22Rv1 (cell line): ENCODE data around the gene PLPPR5.

Source experiments
- H3K27ac ChIP-seq: fragments of 450-650 bp; 2 replicates; pipeline ENCODE4 v1.5.1; 2017
- CTCF ChIP-seq: fragments of 450-650 bp; IDR thresholded peaks from 2 replicates; pipeline ENCODE4 v1.5.1; 2017; ENCODE audit warnings: mild to moderate bottlenecking
- ZFX ChIP-seq: fragments of 450-650 bp; IDR thresholded peaks from 2 replicates; pipeline ENCODE4 v1.6.1; 2017; ENCODE audit warnings: antibody characterized with exemption, borderline replicate concordance

The PLPPR5 gene

GRCh38 chr1:98929437-98929836 is 75.2 kb downstream of the PLPPR5 start:
- TF ChIP-seq CTCF (no peak), ZFX (no peak)

GRCh38 chr1:98926597-98926996 is 78.1 kb downstream of the PLPPR5 start:
- TF ChIP-seq CTCF (no peak), ZFX (no peak)
- no peak overlapping the region for H3K27ac ChIP-seq

More at GRCh38 chr1:98929437-98929836, 75.2 kb downstream of the PLPPR5 start:
- no peak overlapping the region for H3K27ac ChIP-seq

DNA sequence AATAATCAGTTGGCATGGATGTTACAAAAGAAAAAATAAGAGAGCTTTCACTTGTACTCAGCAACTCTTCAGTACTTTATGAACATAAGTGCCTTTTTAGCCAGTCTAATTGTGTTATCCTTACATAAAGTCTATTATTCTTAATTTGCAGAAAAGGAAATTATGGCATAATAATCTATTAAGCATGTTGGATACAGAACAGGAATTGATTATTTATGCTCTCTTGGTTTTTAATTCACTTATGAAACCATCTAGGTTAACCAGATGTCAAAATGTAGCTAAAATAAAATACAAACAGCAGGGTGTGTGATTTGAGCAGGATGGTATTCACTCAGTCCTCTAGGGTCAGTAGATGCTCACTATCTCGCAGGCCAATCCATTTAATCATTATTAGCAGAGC is 79.7 kb downstream of the PLPPR5 start:
- no peak overlapping the region for H3K27ac ChIP-seq
- TF ChIP-seq ZFX, result no peak
- TF ChIP-seq CTCF, result no peak

DNA sequence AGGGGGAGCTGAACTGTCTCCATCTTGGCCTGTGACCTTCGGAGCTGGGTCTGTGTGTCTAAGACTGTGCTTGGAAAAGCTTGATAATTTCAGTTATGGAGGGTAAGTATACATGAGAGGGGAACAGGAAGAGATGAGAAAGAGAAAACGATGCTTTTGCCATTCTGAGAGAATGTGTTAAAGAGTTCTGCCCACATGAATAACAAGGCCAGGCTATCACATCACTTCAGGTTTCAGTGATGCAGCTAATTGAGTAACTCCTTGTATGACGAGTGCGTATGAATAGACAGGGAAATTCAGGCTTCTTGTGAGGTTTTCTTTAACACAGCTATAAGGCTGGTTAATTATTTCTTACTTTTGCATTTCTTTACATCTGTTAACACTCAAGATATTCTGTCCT is 81.0 kb downstream of the PLPPR5 start:
- H3K27ac ChIP-seq, result no peak overlapping the region
- TF ChIP-seq ZFX, result no peak
- TF ChIP-seq CTCF, result no peak

GRCh38 chr1:98921817-98922216 is 82.8 kb downstream of the PLPPR5 start:
- H3K27ac ChIP-seq, result no peak overlapping the region
- TF ChIP-seq CTCF, result no peak
- TF ChIP-seq ZFX, result no peak

DNA sequence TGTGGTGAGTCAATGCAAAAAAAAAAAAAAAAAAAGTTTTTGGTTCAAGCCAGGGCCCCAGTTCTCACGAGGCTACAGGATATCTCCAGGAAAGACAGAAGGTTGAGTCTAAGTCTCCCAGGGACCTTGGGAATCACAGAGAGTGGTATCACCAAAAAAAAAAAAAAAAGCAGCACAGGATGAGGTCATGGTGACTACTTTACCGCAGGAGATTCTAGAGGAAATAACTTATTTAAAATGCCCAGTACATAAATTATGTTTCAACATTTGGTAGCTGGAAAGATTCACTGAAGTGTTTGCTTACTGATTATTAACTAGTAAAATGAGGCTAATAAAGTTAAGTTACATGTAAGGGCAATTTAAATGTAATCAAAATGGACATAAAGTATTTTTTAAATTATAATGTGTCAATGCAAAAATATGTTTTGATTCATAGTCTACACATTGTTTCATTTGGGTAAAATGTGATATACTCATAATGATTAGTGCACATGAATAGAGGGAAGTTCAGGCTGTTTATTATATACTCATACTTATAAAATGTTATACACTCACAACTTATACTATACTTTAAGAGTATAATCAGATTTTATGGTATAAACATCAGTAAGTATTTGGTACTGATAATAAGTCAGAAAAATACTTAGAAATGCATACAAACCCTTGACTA is 84.1 kb downstream of the PLPPR5 start:
- no peak for TF ChIP-seq ZFX
- no peak for TF ChIP-seq CTCF
- H3K27ac ChIP-seq, result no peak overlapping the region

GRCh38 chr1:98919652-98920051 is 85.0 kb downstream of the PLPPR5 start:
- TF ChIP-seq CTCF, result no peak
- no peak for TF ChIP-seq ZFX
- no peak overlapping the region for H3K27ac ChIP-seq
